ENCODE results near the gene LILRA6. TPM values are rescaled to one million over a fixed set of nuclear protein-coding genes. Genes with fewer than 3 reads are reported as not detected.
"Not testable (repeated sequence)": the region's sequence is repeated elsewhere in the genome, so short reads cannot be mapped to it uniquely, and the experiment has no call there.

The LILRA6 gene
- total RNA-seq = not detected in 2 replicates

DNA sequence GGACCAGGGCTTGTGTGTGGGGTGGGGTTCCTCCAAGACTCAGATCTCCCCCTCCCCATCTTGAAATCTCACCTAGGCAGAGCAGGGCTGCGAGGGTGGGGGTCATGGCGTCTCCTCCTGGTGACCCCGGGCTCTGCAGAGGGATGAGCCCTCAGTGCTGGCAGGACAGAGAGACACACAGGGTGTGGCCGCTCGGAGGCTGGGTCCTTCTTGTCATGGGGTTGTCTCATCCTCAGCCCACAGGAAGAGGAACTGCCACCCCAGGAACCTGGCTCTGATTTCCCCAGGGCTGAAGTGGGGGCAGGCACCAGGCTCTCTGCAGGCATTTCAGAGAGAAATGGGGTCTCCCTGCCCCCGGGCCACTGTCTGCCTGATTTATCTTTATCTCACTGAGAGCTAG lies at the start of gene LILRA6:
LILRA6 (minus strand) TSS at position 145 of the 400 bp plus-strand sequence.
- DNase-seq (ENCODE audit: low read depth in 2 of 2) = not testable (repeated sequence)

DNA sequence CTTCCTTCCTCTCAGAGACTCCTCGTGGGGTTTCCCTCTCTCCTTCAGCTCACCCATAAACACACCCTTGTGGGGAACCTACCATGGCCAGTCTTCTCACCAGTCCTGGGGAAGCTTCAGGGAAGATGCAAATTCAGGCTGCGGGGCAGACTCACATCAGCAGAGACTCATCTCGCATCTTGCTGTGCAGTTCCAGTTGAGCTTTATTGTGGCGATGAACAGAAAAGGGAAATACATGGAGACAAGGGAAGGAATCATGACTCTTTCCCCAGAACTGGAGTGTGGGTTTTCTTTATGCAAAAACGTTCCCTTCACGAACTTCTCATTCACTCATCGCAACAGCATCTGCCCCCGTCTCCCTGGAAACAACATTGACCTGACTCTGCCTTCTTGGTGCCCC lies 46.6 kb upstream of the LILRA6 start:
- not testable (repeated sequence) for DNase-seq (ENCODE audit: low read depth in 2 of 2)

DNA sequence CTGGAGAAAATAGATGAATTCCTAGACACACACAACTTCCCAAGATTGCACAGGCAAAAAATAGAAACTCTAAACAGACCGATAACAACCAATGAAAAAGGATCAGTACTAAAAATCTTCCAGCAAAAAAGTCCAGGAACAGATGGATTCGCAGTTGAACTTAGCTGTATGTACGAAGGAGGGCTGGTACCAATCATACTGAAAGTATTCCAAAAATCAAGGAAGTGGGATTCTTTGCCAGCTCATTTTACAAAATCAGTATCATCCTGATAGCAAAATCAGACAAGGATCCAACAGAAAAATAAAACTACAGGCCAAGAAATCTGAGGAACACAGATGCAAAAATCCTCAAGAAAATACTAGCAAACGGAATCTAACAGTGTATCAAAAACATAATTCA lies 44.9 kb upstream of the LILRA6 start:
- DNase-seq (ENCODE audit: low read depth in 2 of 2) = no peak

GRCh38 chr19:54286283-54286682 lies 43.7 kb upstream of the LILRA6 start:
- DNase-seq (ENCODE audit: low read depth in 2 of 2) = not testable (repeated sequence)

- DNase-seq (ENCODE audit: low read depth in 2 of 2) = not testable (repeated sequence)
Measured at GRCh38 chr19:54285427-54286056, 43.0 kb upstream of the LILRA6 start.

- DNase-seq (ENCODE audit: low read depth in 2 of 2) = no peak
Measured at GRCh38 chr19:54282686-54283470, 40.3 kb upstream of the LILRA6 start.

DNA sequence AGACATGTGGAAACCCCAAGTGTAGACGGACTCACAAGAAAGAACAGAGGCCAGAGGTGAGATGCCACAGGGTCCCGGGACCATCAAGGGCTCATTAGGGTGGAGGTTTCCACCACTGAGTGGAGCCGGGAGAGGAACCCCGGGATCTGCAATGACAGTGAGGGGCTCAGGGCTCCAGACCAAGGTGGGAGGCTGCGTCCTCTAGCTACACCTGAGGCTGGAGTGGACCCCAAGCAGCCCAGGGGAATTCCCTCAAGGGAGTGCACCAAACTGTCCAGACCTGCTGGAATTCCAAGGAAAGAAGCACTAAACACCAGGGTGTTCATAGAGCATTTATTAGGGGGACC lies 39.1 kb upstream of the LILRA6 start:
- not testable (repeated sequence) for DNase-seq (ENCODE audit: low read depth in 2 of 2)

GRCh38 chr19:54281007-54281728 lies 38.6 kb upstream of the LILRA6 start, which contains the start of gene LILRB2:
TSS of gene LILRB2 (minus strand) at chr19:54281110. CDS start at chr19:54280496, 614 bp downstream.
- no peak for DNase-seq (ENCODE audit: low read depth in 2 of 2)

- not testable (repeated sequence) for DNase-seq (ENCODE audit: low read depth in 2 of 2)
Measured at GRCh38 chr19:54280441-54280840, 37.9 kb upstream of the LILRA6 start.

- DNase-seq (ENCODE audit: low read depth in 2 of 2) = not testable (repeated sequence)
Measured at GRCh38 chr19:54280025-54280424, 37.4 kb upstream of the LILRA6 start.

DNA sequence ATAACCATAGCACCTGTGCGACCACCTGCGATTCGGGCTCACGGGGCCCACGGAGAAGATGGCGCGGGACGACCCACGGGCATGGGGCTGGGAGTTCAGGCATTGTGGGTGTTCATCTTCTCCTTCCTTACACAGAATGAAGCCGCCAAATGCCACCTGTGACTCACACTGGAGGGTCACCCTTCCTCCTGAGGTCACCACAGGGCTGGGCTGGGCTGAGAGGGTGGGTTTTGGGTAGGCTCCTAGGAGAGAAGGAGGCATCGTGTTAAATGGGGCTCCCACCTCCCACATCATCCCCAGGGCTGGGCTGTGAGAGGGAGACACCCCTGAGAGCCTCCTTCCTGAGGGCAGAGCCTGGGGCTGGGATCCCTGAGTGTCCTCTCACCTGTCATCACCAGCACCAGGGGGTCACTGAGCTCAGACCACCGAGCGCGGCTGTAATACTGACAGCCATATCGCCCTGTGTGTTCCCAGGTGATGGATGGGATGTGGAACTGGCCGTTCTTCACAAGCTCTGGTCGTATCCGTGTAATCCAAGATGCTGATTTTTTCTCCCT lies 36.9 kb upstream of the LILRA6 start:
- no peak for DNase-seq (ENCODE audit: low read depth in 2 of 2)

DNA sequence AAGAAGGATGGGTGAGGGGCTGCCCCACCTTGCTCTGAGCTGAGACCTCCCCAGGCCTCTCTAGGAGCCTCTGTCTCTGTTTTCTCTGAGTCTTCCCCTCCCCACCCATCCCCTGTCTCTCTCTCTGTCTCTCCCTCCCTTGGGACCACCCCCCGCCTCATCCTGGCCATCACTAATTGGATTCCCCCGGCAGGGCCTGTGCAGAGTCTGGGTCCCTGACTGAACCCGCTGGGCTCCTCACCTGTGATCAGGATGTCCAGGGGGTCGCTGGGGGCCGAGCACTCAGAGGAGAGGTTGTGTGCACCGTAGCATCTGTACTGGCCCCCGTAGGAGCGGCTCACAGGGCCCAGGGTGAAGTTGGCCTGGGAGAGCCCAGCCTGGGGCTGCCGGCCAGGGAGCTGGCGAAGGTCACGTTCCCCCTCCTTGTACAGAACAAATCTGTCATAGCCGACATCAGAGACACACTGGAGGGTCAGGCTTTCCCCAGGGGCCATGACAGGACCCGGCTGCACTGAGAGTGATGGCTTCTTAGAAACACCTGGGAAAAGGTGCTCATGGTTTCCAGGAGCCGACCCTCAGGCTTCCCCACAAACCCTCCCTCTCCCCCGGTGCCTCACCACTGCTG lies 36.1 kb upstream of the LILRA6 start:
- not testable (repeated sequence) for DNase-seq (ENCODE audit: low read depth in 2 of 2)

DNA sequence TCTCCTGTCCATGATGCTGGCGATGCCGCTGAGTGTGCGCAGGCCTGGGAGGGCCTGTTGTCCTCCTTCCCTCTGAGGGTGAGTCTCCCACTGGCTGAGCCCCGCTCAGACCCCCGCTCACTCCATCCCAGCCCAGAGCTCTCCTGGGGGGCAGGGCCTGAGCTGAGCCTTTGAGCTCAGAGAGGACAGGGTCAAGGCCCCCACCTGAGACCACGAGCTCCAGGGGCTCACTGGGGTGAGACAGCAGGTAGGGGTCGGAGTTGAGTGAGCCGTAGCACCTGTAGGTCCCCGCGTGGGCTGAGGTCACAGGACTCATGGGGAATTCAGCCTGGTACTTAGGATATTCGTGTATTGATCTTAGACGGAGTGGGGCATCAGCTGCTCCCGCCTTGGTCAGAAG lies 35.5 kb upstream of the LILRA6 start:
- DNase-seq (ENCODE audit: low read depth in 2 of 2) = not testable (repeated sequence)

GRCh38 chr19:54277111-54277615 lies 34.6 kb upstream of the LILRA6 start:
- DNase-seq (ENCODE audit: low read depth in 2 of 2) = not testable (repeated sequence)

DNA sequence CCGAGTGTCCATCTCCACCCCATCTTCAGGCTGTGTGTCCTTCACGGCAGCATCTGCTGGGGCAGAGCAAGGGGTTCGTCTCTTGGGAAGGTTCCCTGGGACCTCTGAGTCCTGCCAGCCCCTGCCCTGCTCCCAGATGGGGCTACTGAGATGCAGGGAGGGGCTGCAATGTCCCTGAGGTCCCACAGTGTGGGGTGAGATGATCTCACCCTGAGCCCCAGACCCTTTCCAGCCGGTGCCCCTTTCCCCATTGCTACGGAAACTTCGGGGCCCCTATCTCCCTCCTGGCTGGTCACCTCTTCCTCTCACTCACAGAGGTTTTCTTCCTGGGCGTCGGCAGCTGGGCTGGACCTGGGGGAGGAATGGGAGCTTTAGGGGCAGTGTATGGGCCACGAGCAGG lies 33.4 kb upstream of the LILRA6 start:
- DNase-seq (ENCODE audit: low read depth in 2 of 2) = no peak

GRCh38 chr19:54274516-54274915 lies 31.9 kb upstream of the LILRA6 start:
- DNase-seq (ENCODE audit: low read depth in 2 of 2) = not testable (repeated sequence)

GRCh38 chr19:54273821-54274220 lies 31.2 kb upstream of the LILRA6 start:
- no peak for DNase-seq (ENCODE audit: low read depth in 2 of 2)

- not testable (repeated sequence) for DNase-seq (ENCODE audit: low read depth in 2 of 2)
Measured at GRCh38 chr19:54272181-54272580, 29.6 kb upstream of the LILRA6 start.

DNA sequence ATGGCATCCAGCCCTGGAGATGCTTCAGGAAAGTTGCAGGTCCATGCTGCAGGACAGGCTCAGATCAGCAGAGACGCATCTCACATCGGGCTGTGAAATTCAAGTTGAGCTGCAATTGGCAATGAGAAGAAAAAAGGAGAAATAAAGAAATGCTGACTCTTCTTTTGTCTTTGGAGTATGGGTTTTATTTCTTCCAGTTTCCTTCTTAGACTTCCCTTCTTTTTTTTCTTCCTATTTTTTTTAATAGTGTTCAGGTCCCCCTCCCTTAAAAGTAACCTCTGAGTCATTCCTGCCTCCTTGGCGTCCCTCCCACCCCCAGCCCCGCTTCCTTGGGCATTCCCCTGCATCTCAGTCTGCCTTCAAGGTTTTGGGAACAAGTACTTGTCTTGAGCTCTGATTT lies 29.0 kb upstream of the LILRA6 start:
- DNase-seq (ENCODE audit: low read depth in 2 of 2) = not testable (repeated sequence)

DNA sequence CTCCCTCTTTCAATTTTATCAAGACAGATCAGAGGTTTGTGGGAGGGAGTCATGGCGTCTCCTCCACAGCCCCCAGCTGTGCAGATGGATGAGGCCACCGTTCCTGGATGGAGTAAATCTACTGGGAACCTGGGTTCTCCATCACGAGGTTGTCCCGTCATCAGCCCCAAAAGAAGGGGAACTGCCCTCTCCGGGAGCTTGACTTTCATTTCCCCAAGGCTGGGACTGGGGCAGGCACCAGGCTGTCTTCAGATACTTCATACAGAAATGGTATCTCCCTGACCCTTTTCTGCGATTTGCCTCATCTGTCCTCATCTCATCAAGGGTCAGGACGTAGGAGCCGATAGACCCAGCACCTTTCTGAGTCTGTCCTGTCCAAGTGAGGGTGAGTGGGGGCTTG lies 28.5 kb upstream of the LILRA6 start:
- no peak for DNase-seq (ENCODE audit: low read depth in 2 of 2)

GRCh38 chr19:54268936-54269335 lies 26.3 kb upstream of the LILRA6 start:
- no peak for DNase-seq (ENCODE audit: low read depth in 2 of 2)

Measured in lung microvascular endothelial cell (primary cell).